ENCODE measurements around the gene GMPPA.

The GMPPA gene

GRCh38 chr2:219506802-219507526, 8.3 kb downstream of the GMPPA start:
- DNase-seq: no peak

- DNase-seq: no peak
Measured at GRCh38 chr2:219507581-219508443, 9.1 kb downstream of the GMPPA start.

- no peak for DNase-seq
Measured at GRCh38 chr2:219508444-219508734, 9.7 kb downstream of the GMPPA start.

- no peak for DNase-seq
Measured at GRCh38 chr2:219508971-219509779, 10.5 kb downstream of the GMPPA start.

- DNase-seq: peak; percentile 28 to 67
Measured at GRCh38 chr2:219509780-219510511, 11.3 kb downstream of the GMPPA start.

GRCh38 chr2:219510512-219511135, 11.9 kb downstream of the GMPPA start:
- DNase-seq: no peak

- DNase-seq: no peak
Measured at GRCh38 chr2:219511547-219512325, 13.0 kb downstream of the GMPPA start.

GRCh38 chr2:219512524-219513216, 14.0 kb downstream of the GMPPA start:
- DNase-seq: no peak

- DNase-seq: no peak
Measured at GRCh38 chr2:219513787-219514186, 15.1 kb downstream of the GMPPA start.

GRCh38 chr2:219514196-219514761, 15.6 kb downstream of the GMPPA start, which contains the start of gene ASIC4:
Gene ASIC4, plus strand, starts transcription at chr2:219514482. Its CDS starts 243 bp downstream, at chr2:219514725.
- DNase-seq: no peak

- no peak for DNase-seq
Measured at GRCh38 chr2:219514836-219515235, 16.1 kb downstream of the GMPPA start.

GRCh38 chr2:219515874-219516629, 17.4 kb downstream of the GMPPA start:
- DNase-seq: no peak

- DNase-seq: no peak
Measured at GRCh38 chr2:219516888-219517287, 18.2 kb downstream of the GMPPA start.

GRCh38 chr2:219517954-219518778, 19.5 kb downstream of the GMPPA start:
- DNase-seq: no peak

GRCh38 chr2:219519526-219519916, 20.8 kb downstream of the GMPPA start:
- no peak for DNase-seq

GRCh38 chr2:219520079-219520478, 21.4 kb downstream of the GMPPA start:
- no peak for DNase-seq

GRCh38 chr2:219521066-219521880, 22.6 kb downstream of the GMPPA start:
- DNase-seq: peak; percentile 45 to 60

All from NCI-H1930 (cell line).